CD4-positive, alpha-beta T cell treated with Interleukin-4 for 4 hours (primary cell): ENCODE results near the gene COPS4.
A peak's percentile ranks its signal among the peaks of the same experiment; 100 is the strongest.
"Not testable (repeated sequence)": the region's sequence is repeated elsewhere in the genome, so short reads cannot be mapped to it uniquely, and the experiment has no call there.

Experiments used
- DNase-seq: peaks from one replicate; pipeline ENCODE4 v3.0.0-alpha.2; 2020

The COPS4 gene

GRCh38 chr4:83024233-83024632, 10.8 kb upstream of the COPS4 start:
- DNase-seq: no peak

DNA sequence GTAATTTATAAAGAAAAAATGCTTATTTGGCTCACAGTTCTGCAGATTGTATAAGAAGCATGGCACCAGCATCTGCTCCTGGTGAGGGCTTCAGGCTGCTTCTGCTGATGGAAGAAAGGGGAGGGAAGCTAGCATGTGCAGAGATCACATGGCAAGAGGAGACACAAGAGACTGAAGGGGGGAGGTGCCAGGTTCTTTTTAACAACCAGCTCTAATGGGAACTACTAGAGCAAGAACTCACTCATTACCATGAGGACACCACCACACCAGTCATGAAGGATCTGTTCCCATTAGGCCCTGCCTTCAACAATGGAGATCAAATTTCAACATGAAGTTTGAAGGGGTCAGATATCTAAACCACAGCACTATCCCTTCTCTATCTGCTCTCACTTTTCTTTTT, 9.4 kb upstream of the COPS4 start:
- DNase-seq: no peak

DNA sequence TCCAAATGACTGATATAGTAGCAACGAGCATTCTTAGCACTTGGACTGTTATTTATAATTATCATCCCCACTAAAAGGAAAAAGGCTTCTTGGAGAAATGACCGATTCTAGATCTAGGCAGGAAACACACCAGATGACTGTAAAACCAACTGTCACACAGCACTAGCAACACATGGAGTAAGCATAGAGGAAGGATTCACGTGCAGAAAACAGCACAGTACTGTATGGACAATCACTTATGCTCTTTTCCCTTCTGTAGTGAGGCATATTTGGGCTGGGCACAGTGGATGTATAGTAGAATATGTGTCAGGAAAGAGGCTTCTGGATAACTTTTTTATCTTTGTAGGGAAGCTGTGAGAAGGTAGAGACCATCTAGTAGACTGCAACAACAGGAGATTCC, 6.0 kb upstream of the COPS4 start:
- DNase-seq: no peak

- DNase-seq: no peak
Observed at GRCh38 chr4:83029688-83030087, 5.3 kb upstream of the COPS4 start.

- DNase-seq: no peak
Observed at GRCh38 chr4:83036991-83037665, 2.1 kb downstream of the COPS4 start.

DNA sequence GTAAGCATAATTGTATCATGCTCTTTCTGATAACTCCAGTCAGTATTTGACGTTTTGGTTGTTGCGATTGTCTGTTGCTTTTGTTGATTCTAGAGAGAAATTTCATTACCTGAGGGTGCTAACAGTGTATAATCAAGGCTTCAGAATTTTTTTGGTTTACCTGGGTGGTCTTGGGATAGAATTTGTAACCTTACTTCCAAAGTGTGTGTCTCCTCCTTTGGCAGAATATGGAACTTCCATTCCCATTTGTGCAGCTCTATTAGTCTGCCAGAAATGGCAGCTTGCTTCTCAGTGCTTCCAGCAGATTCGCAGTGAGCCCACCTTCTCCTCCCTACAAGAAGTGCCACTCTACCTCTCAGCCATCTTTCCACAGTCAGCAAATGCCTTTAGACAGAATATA, 5.3 kb downstream of the COPS4 start:
- no peak for DNase-seq

- not testable (repeated sequence) for DNase-seq
Observed at GRCh38 chr4:83043157-83043556, 8.2 kb downstream of the COPS4 start.

DNA sequence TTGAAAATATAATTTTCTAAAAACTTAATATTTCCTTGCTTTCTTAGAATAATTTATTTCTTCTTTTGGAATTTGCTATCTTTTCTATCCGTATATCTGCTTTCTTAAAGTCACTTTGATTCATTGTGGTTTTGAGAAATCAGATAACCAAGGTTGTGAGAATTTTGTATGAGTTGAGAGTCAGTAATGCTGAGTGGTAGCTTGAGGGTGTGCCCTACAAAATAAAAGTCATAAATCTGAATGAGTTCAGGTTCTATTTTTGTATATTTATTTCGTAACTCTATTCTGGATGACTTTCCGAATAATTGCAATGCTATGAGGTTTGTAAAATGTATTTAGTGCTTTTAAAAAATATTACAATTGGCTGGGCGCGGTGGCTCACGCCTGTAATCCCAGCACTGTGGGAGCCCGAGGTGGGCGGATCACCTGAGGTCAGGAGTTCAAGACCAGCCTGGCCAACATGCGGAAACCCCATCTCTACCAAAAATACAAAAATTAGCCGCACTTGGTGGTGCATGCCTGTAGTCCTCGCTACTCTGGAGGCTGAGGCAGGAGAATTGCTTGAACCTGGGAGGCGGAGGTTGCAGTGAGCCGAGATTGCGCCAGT, 8.9 kb downstream of the COPS4 start:
- DNase-seq: no peak

DNA sequence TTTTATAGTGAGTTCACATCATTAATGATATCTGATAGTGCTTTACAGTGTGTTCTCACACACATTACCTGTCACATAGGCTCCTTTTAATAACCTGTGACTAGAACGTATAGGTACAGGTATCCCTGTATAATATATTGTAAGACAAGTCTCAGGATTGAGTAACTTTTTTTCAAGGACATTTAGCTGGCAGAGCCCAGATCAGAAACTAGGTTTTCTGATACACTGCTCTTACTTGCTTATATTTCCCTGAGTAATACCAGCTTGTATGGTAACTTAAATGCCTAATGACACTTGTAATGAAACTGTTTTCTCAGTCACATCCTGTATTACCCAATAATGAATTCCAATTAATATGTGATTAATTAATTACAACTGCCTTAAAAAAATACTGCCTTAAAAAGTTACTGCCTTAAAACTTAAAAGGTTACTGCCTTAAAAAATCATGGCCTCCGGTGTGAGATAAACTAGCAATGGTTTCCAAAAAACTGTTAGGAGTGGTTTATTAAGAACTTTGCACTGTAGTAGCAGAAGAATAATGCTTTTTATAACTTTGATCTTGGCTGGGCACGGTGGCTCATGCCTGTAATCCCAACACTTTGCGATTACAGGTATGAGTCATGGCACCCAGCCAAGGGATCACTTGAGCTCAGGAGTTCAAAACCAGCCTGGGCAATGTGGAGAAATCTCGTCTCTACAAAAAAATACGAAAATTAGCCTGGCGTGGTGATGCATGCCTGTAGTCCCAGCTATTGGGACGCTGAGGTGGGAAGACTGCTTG, 11.9 kb downstream of the COPS4 start:
- no peak for DNase-seq

- not testable (repeated sequence) for DNase-seq
Observed at GRCh38 chr4:83048781-83049180, 13.8 kb downstream of the COPS4 start.

GRCh38 chr4:83054928-83055327, 19.9 kb downstream of the COPS4 start:
- DNase-seq: peak; percentile 20

- DNase-seq: no peak
Observed at GRCh38 chr4:83062739-83063138, 27.8 kb downstream of the COPS4 start.

- DNase-seq: no peak
Observed at GRCh38 chr4:83065266-83065665, 30.3 kb downstream of the COPS4 start.

GRCh38 chr4:83067058-83067639, 32.2 kb downstream of the COPS4 start:
- no peak for DNase-seq

GRCh38 chr4:83071116-83071515, 36.1 kb downstream of the COPS4 start:
- DNase-seq: no peak

DNA sequence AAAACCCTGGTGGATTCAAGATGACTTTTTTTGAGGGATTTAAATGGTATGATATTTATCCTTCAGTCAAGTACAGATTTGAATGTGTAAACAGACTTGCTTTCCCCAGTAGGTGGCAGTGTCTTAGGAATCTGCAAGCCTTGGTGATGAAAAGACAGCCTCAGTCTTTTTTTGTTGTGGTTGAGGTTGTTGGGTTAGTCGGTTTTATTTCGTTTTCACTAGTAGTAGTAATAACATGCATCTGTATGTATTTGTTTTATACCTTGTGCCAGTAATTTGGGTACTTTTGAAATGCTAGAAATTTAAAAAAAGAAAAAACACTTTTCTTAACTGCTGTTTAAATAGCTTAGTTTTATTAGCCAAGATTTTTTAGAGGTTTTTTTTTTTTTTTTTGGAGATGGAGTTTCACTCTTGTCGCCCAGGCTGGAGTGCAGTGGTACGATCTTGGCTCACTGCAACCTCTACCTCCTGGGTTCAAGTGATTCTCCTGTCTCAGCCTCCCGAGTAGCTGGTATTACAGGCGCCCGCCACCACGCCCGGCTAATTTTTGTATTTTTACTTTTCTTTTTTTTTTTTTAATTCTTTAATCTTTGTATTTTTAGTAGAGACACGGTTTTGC, 39.2 kb downstream of the COPS4 start:
- DNase-seq: peak; percentile 89

- DNase-seq: not testable (repeated sequence)
Observed at GRCh38 chr4:83074783-83075182, 39.8 kb downstream of the COPS4 start.

GRCh38 chr4:83075311-83076095, 40.5 kb downstream of the COPS4 start:
- no peak for DNase-seq

DNA sequence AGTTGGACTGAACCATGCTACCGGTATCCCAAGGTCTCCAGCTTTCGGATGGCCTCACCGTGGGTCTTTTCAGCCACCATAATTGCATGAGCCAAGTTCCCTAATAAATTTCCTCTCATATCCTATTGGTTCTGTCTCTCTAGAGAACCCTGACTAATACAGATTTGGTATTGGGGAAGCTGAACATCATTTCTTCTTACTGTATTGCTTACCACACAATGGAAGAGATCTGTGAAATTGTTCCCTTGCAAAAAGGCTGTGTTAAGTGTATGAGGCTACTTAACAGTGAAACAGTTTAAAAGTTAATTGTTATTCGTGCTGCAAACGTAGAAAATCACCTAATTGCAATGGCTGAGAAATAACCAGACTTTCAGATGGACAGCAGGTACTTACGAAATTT, 45.6 kb downstream of the COPS4 start:
- no peak for DNase-seq

- no peak for DNase-seq
Observed at GRCh38 chr4:83082777-83083176, 47.8 kb downstream of the COPS4 start.

DNA sequence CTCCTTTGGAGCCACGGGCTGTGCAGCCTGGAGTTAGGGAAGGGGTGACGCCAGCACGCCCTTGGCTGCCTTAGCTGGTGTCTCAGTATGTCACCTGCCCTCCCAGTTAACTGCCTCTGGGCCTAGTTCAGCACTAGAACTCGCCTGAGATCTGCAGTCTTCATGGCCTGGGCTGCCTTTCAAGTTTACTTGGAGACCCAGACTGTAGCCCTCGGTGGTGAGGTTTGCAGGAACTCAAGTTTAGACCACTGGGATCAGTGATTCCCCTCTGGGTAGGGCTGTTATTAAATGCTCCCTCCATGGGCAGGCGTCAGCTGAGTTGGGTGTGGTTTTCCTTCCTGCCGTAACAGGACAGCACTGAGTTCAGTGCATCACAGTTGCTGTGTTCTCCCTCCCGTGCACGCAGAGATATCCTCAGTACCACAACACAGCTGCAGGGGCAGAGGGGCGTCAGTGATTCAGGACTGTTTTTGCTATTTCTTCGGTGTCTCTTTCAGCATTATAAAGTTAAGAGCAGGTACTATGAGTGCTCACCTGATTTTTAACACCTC, 49.0 kb downstream of the COPS4 start:
- DNase-seq: peak; percentile 78

- not testable (repeated sequence) for DNase-seq
Observed at GRCh38 chr4:83084956-83085355, 50.0 kb downstream of the COPS4 start.
